Stimulated activated CD4-positive, alpha-beta T cell treated with anti-CD3 and anti-CD28 coated beads, TNF-alpha, amount 100 ng/mL, for 24 hours (primary cell): ENCODE measurements around the gene KRT9.
"Not testable (repeated sequence)": the region's sequence is repeated elsewhere in the genome, so short reads cannot be mapped to it uniquely, and the experiment has no call there.

Experiments used
- DNase-seq, 3 experiments: peaks; one replicate each; pipeline ENCODE4 v3.0.0-alpha.2; 2020; ENCODE audit warnings: low read depth in 3 of 3

Gene KRT9

GRCh38 chr17:41547378-41547841 lies 24.4 kb downstream of the KRT9 start:
- no peak for DNase-seq

GRCh38 chr17:41546819-41547218 lies 25.0 kb downstream of the KRT9 start:
- no peak for DNase-seq

GRCh38 chr17:41545829-41546410 lies 25.9 kb downstream of the KRT9 start:
- no peak for DNase-seq

GRCh38 chr17:41544935-41545334 lies 26.9 kb downstream of the KRT9 start:
- DNase-seq: no peak

- DNase-seq: no peak
Measured at GRCh38 chr17:41544491-41544892, 27.4 kb downstream of the KRT9 start.

GRCh38 chr17:41542786-41543185 lies 29.1 kb downstream of the KRT9 start:
- not testable (repeated sequence) for DNase-seq

- DNase-seq: no peak
Measured at GRCh38 chr17:41542357-41542756, 29.5 kb downstream of the KRT9 start.

- DNase-seq: no peak
Measured at GRCh38 chr17:41540921-41541625, 30.8 kb downstream of the KRT9 start.

GRCh38 chr17:41539979-41540701 lies 31.7 kb downstream of the KRT9 start:
- DNase-seq: no peak

GRCh38 chr17:41539071-41539492 lies 32.8 kb downstream of the KRT9 start:
- no peak for DNase-seq

- no peak for DNase-seq
Measured at GRCh38 chr17:41538565-41538991, 33.3 kb downstream of the KRT9 start.

GRCh38 chr17:41537990-41538389 lies 33.9 kb downstream of the KRT9 start:
- DNase-seq: no peak

- DNase-seq: no peak
Measured at GRCh38 chr17:41537614-41537954, 34.3 kb downstream of the KRT9 start.

- DNase-seq: no peak
Measured at GRCh38 chr17:41536741-41537613, 34.9 kb downstream of the KRT9 start.

GRCh38 chr17:41535764-41536481 lies 35.9 kb downstream of the KRT9 start:
- DNase-seq: no peak

- no peak for DNase-seq
Measured at GRCh38 chr17:41534899-41535546, 36.8 kb downstream of the KRT9 start.

GRCh38 chr17:41533613-41534012 lies 38.2 kb downstream of the KRT9 start:
- no peak for DNase-seq

GRCh38 chr17:41532947-41533570 lies 38.8 kb downstream of the KRT9 start:
- DNase-seq: no peak

- no peak for DNase-seq
Measured at GRCh38 chr17:41531993-41532392, 39.9 kb downstream of the KRT9 start.
